OCI-LY1 (cell line): Measurements from ENCODE around the gene NHERF2.

Experiments
- CTCF ChIP-seq: fragments of 200-600 bp; sonication (generic), shearing (Covaris generic); IDR thresholded peaks from 2 replicates; pipeline ENCODE4 v1.5.1; 2017; ENCODE audit warnings: mild to moderate bottlenecking, antibody characterized with exemption, low read length, moderate library complexity, mixed read lengths
- EZH2 ChIP-seq: fragments of 200-600 bp; sonication (generic), shearing (Covaris generic); IDR thresholded peaks from 2 replicates; pipeline ENCODE4 v1.8.0; 2017; ENCODE audit warnings: borderline replicate concordance, mixed run types, mild to moderate bottlenecking, antibody characterized with exemption, low read length, moderate library complexity, mixed read lengths

- TF ChIP-seq CTCF (no peak), EZH2 (no peak)
Observed at GRCh38 chr16:1980770-1981087, 46.0 kb upstream of the NHERF2 start.
